Panc1 (cell line): ENCODE data around the gene CYP51A1. TPM values are rescaled to one million over a fixed set of nuclear protein-coding genes. Genes with fewer than 3 reads are reported as not detected.

Experiments used
- ATAC-seq: fragments of 200-7000 bp; cut with Tn5 transposase; 2 replicates; pipeline ENCODE4 v1.9.1; 2020; ENCODE audit warnings: mild to moderate bottlenecking, moderate library complexity
- BruUV-seq: library from RNA; stranded (reverse); fragments of 400-500 nt; replicated peaks from 2 replicates; lab custom pipeline; 2021; lab: Mats Ljungman, UMichigan
- CTCF ChIA-PET: fragments of 300-600 bp; sonication (Branson Sonifier 250); formaldehyde crosslinking; loops from one replicate; lab custom pipeline; 2022; ENCODE audit warnings: antibody characterized with exemption; lab: Charles Lee
- POLR2A ChIA-PET: fragments of 300-600 bp; sonication (Branson Sonifier 250); formaldehyde crosslinking; loops from one replicate; lab custom pipeline; 2022; ENCODE audit warnings: antibody characterized with exemption; lab: Charles Lee
- DNase-seq: peaks from one replicate; pipeline ENCODE4 v3.0.0-alpha.2; 2010; ENCODE audit warnings: low read depth, low spot score
- H3K27ac ChIP-seq: 2 replicates; pipeline ENCODE4 v1.5.1; 2011; ENCODE audit warnings: mild to moderate bottlenecking, low read length, inconsistent platforms
- H3K27me3 ChIP-seq: fragments of 200-500 bp; sonication (Bioruptor generic); 2 replicates; pipeline ENCODE4 v1.6.0; 2014; ENCODE audit warnings: low read length, inconsistent platforms; ENCODE audit not compliant: control insufficient read depth, insufficient read depth
- H3K36me3 ChIP-seq: fragments of 200-500 bp; sonication (Bioruptor generic); 2 replicates; pipeline ENCODE4 v1.5.1; 2014; ENCODE audit warnings: inconsistent platforms, mild to moderate bottlenecking, low read length, moderate library complexity; ENCODE audit not compliant: control insufficient read depth, insufficient read depth
- H3K4me1 ChIP-seq: 2 replicates; pipeline ENCODE4 v1.5.1; 2011; ENCODE audit warnings: inconsistent platforms, mild to moderate bottlenecking, low read length, moderate library complexity; ENCODE audit not compliant: control insufficient read depth, insufficient read depth
- H3K4me3 ChIP-seq, 2 experiments: 2 replicates each; pipeline ENCODE4 v1.5.1; 2011 to 2012; ENCODE audit warnings: low read depth in 2 of 2, low read length in 2 of 2, mild to moderate bottlenecking in 2 of 2, inconsistent platforms in 1 of 2, moderate library complexity in 1 of 2
- H3K9me3 ChIP-seq: fragments of 200-500 bp; sonication (Bioruptor generic); 2 replicates; pipeline ENCODE4 v1.5.1; 2014; ENCODE audit warnings: low read depth, mild to moderate bottlenecking, inconsistent platforms, low read length, moderate library complexity; ENCODE audit not compliant: control insufficient read depth, insufficient read depth
- POLR2AphosphoS5 ChIP-seq: IDR thresholded peaks from 2 replicates; pipeline ENCODE4 v1.6.1; 2012; ENCODE audit warnings: mild to moderate bottlenecking, low read depth, low read length, moderate library complexity
- SIN3A ChIP-seq: IDR thresholded peaks from 2 replicates; pipeline ENCODE4 v1.6.1; 2012; ENCODE audit warnings: low read depth, mild to moderate bottlenecking, low read length, moderate library complexity, borderline replicate concordance; ENCODE audit not compliant: insufficient read depth
- TCF7L2 ChIP-seq: IDR thresholded peaks from 2 replicates; pipeline ENCODE4 v1.6.1; 2011; ENCODE audit warnings: mild to moderate bottlenecking, low read depth, low read length, inconsistent platforms
- in situ Hi-C: cut with HindIII; loops from 2 replicates; pipeline ENCODE4 v1.10.0; 2016; ENCODE audit warnings: low sequenced_read_pairs, low pct_unique_long_range_greater_than_20kb
- intact Hi-C: fragments of 100-400 bp; cut with micrococcal nuclease; formaldehyde crosslinking; loops from one replicate; pipeline ENCODE4 v1.10.0; 2022; ENCODE audit not compliant: unreplicated experiment
- total RNA-seq: library from RNA; stranded (reverse); gene quantifications from one replicate; pipeline ENCODE4 v1.2.1, GENCODE V29; 2021; ENCODE audit not compliant: unreplicated experiment
- TF ChIP-seq, protein P1 (sequence below): fragments of 450-650 bp; IDR thresholded peaks from 2 replicates; pipeline ENCODE4 v1.5.1; 2017; ENCODE audit warnings: mild to moderate bottlenecking
- TF ChIP-seq, protein P2 (sequence below), 2 experiments: IDR thresholded peaks; 2 replicates each; pipeline ENCODE4 v1.6.1; 2011 to 2012; ENCODE audit warnings: low read depth in 2 of 2, control low read depth in 1 of 2, low read length in 1 of 2, mild to moderate bottlenecking in 1 of 2, moderate library complexity in 1 of 2; ENCODE audit not compliant: insufficient read depth in 1 of 2

CYP51A1 gene
- total RNA-seq, 1 experiment from 2014 or later = 131 TPM

DNA sequence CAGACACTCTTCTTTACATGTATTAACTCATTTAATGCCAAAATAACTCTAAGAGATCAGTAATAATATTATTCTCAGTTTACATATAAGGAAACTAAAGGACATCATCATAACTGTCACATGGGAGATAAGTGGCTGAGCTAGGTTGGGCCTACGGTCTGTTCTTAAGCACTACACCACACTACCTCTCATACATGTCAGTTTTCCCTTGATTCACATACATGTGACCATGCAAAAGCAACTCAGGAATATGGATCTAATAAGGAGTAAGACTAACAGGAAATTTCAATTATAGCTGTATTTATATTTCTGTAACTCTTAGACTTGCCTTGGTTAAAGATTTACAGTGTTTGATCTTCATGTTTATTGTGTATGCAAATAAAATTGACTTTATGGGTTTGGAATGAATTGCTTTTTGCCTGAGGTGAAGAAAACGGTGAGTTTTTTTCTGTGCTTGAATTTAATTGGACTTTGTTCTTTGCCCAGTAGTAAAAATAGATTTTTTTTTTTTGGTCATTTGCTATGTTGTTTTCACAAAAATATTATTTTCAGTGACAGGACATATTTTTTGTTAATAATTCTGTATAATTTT, 69.7 kb downstream of the CYP51A1 start:
- ATAC-seq (no peak), DNase-seq (no peak)

More for the DNA sequence above, 69.7 kb downstream of the CYP51A1 start:
- no peak overlapping the region for H3K4me3 ChIP-seq
- no TSS peak for BruUV-seq
- TF ChIP-seq, protein P1, sequence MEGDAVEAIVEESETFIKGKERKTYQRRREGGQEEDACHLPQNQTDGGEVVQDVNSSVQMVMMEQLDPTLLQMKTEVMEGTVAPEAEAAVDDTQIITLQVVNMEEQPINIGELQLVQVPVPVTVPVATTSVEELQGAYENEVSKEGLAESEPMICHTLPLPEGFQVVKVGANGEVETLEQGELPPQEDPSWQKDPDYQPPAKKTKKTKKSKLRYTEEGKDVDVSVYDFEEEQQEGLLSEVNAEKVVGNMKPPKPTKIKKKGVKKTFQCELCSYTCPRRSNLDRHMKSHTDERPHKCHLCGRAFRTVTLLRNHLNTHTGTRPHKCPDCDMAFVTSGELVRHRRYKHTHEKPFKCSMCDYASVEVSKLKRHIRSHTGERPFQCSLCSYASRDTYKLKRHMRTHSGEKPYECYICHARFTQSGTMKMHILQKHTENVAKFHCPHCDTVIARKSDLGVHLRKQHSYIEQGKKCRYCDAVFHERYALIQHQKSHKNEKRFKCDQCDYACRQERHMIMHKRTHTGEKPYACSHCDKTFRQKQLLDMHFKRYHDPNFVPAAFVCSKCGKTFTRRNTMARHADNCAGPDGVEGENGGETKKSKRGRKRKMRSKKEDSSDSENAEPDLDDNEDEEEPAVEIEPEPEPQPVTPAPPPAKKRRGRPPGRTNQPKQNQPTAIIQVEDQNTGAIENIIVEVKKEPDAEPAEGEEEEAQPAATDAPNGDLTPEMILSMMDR = no peak
- TF ChIP-seq POLR2AphosphoS5 (no peak), SIN3A (no peak), TCF7L2 (no peak)
- TF ChIP-seq, protein P2, sequence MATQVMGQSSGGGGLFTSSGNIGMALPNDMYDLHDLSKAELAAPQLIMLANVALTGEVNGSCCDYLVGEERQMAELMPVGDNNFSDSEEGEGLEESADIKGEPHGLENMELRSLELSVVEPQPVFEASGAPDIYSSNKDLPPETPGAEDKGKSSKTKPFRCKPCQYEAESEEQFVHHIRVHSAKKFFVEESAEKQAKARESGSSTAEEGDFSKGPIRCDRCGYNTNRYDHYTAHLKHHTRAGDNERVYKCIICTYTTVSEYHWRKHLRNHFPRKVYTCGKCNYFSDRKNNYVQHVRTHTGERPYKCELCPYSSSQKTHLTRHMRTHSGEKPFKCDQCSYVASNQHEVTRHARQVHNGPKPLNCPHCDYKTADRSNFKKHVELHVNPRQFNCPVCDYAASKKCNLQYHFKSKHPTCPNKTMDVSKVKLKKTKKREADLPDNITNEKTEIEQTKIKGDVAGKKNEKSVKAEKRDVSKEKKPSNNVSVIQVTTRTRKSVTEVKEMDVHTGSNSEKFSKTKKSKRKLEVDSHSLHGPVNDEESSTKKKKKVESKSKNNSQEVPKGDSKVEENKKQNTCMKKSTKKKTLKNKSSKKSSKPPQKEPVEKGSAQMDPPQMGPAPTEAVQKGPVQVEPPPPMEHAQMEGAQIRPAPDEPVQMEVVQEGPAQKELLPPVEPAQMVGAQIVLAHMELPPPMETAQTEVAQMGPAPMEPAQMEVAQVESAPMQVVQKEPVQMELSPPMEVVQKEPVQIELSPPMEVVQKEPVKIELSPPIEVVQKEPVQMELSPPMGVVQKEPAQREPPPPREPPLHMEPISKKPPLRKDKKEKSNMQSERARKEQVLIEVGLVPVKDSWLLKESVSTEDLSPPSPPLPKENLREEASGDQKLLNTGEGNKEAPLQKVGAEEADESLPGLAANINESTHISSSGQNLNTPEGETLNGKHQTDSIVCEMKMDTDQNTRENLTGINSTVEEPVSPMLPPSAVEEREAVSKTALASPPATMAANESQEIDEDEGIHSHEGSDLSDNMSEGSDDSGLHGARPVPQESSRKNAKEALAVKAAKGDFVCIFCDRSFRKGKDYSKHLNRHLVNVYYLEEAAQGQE (IDR thresholded peaks at IDR 0.05; ENCODE audit: insufficient read depth in 1 of 2, low read depth in 2 of 2, low read length in 1 of 2) = no peak
- intact Hi-C loops = no loop called here
- POLR2A ChIA-PET = no interaction called here
- H3K27ac ChIP-seq = no peak overlapping the region
- no peaks in the 10 kb centered on the region for H3K36me3 ChIP-seq
- in situ Hi-C loops = no loop called here
- no peaks in the 10 kb centered on the region for H3K4me1 ChIP-seq
- CTCF ChIA-PET = no interaction called here
- H3K9me3 ChIP-seq = no peaks in the 10 kb centered on the region
- no peaks in the 10 kb centered on the region for H3K27me3 ChIP-seq

Other genes with a start within 250 kb of the CYP51A1 start
- 31.6 TPM for gene AKAP9, start 193.6 kb downstream of the CYP51A1 start, total RNA-seq
- 0.05 TPM for gene LRRD1, start 44.7 kb upstream of the CYP51A1 start, total RNA-seq
- 50.1 TPM for gene KRIT1, start 111.4 kb upstream of the CYP51A1 start, total RNA-seq
- gene ANKIB1, start 111.5 kb upstream of the CYP51A1 start, total RNA-seq = 83.8 TPM